ENCODE data around the gene UPK3B. TPM values are rescaled to one million over a fixed set of nuclear protein-coding genes. Genes with fewer than 3 reads are reported as not detected.
"Not testable (repeated sequence)": the region's sequence is repeated elsewhere in the genome, so short reads cannot be mapped to it uniquely, and the experiment has no call there.

Gene UPK3B
- total and polyA plus RNA-seq, 2 of the 13 experiments (the other 11 are each of a cell fraction or from before 2014, with no cell fraction given), result not detected

GRCh38 chr7:76507723-76508406, 2.5 kb upstream of the UPK3B start:
- ATAC-seq (no peak), DNase-seq (ENCODE audit: low spot score) (no peak), FAIRE-seq (no peak)
- no peaks in the 10 kb centered on the region for H3K9me3 ChIP-seq (ENCODE audit: low read length)
- H3K4me1 ChIP-seq (ENCODE audit: insufficient read depth, low read length), result peaks cover 12% of the 10 kb centered on the region
- ChIA-PET POLR2A (no interaction called here), CTCF (ENCODE audit: low intra/inter-chr PET ratio, low total read pairs) (no interaction called here)
- no TSS peak for BruUV-seq (replicated peaks)
- no peak overlapping the region for H2AFZ ChIP-seq (ENCODE audit: low read length)
- no peaks in the 10 kb centered on the region for H3K27me3 ChIP-seq (ENCODE audit: control insufficient read depth in 1 of 2, insufficient read depth in 2 of 2, low read length in 2 of 2)
- no peak overlapping the region for H3K4me3 ChIP-seq (replicated peaks in 1 of 3; ENCODE audit: insufficient read depth in 1 of 3, low read depth in 2 of 3, low read length in 3 of 3)
- 84% methylated on average over 11 of the region's 11 CpGs for WGBS (ENCODE audit: low lambda C conversion rate)
- no peaks in the 10 kb centered on the region for H4K20me1 ChIP-seq (ENCODE audit: insufficient read depth, low read length)
- in situ Hi-C loops (cut with HindIII; ENCODE audit: extremely low pct_ligation_motif_present, low pct_unique_long_range_greater_than_20kb), result no loop called here
- H3K27ac ChIP-seq (ENCODE audit: extremely low read length, insufficient read depth, low read length), result no peak overlapping the region
- peaks cover 0 to 3% of the 10 kb centered on the region in 2 experiments; a peak in 1 of 5 replicates for H3K36me3 ChIP-seq (replicated peaks in 1 of 2; ENCODE audit: control insufficient read depth in 1 of 2, insufficient read depth in 2 of 2, low read length in 2 of 2)
- TF ChIP-seq CEBPG (CRISPR knock-in tag; IDR thresholded peaks at IDR 0.05) (peak; percentile 38; the same call in 1 of the 2 replicates), ZNF326 (CRISPR knock-in tag; IDR thresholded peaks at IDR 0.05; ENCODE audit: borderline replicate concordance) (no peak), CEBPB (IDR thresholded peaks at IDR 0.05; ENCODE audit: borderline replicate concordance, low read depth, low read length) (peak; percentile 72), CHD2 (IDR thresholded peaks at IDR 0.05; ENCODE audit: low read depth, low read length) (no peak)
- no peak overlapping the region for H3K4me2 ChIP-seq (ENCODE audit: low read depth, low read length)
- H3K79me2 ChIP-seq (ENCODE audit: insufficient read depth, low read length), result no peaks in the 10 kb centered on the region
- intact Hi-C loops (cut with micrococcal nuclease; ENCODE audit: unreplicated experiment), result no loop called here
- no peak overlapping the region for H3K9ac ChIP-seq (ENCODE audit: insufficient read depth, low read depth, low read length)

DNA sequence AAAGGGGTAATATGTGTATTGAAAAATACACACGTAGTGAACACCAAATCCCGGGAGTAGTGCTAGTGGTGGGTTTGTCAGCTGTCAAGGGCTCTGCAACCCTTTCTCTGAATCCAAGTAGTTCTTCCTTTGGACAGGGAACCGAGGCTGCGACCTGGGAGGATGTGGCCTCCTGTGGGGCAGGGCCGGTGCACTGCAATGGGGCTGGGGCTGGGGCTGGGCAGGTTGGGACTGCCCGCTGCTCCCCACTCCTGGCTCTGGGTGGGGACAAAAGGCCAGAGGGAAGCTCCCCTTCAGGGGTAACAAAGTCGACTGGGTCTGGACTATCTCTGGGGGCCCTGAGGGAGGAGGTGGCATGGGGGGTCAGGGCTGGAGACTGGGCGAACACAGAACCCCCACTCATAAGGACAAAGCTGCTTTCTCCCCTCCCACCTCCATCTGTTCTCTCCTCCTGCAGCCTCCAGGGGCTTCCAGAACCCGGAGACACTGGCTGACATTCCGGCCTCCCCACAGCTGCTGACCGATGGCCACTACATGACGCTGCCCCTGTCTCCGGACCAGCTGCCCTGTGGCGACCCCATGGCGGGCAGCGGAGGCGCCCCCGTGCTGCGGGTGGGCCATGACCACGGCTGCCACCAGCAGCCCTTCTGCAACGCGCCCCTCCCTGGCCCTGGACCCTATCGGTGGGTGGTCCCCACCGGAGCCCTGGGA, 1.0 kb downstream of the UPK3B start:
- H4K20me1 ChIP-seq (ENCODE audit: insufficient read depth, low read length); POLR2A ChIA-PET; H3K4me3 ChIP-seq (replicated peaks in 1 of 3; ENCODE audit: insufficient read depth in 1 of 3, low read depth in 2 of 3, low read length in 3 of 3); H2AFZ ChIP-seq (ENCODE audit: low read length); intact Hi-C loops (cut with micrococcal nuclease; ENCODE audit: unreplicated experiment); H3K27me3 ChIP-seq (ENCODE audit: control insufficient read depth in 1 of 2, insufficient read depth in 2 of 2, low read length in 2 of 2); H3K9me3 ChIP-seq (ENCODE audit: low read length); BruUV-seq (replicated peaks); CTCF ChIA-PET (ENCODE audit: low intra/inter-chr PET ratio, low total read pairs); H3K79me2 ChIP-seq (ENCODE audit: insufficient read depth, low read length); H3K27ac ChIP-seq (ENCODE audit: extremely low read length, insufficient read depth, low read length); in situ Hi-C loops (cut with HindIII; ENCODE audit: extremely low pct_ligation_motif_present, low pct_unique_long_range_greater_than_20kb); H3K9ac ChIP-seq (ENCODE audit: insufficient read depth, low read depth, low read length); H3K36me3 ChIP-seq (replicated peaks in 1 of 2; ENCODE audit: control insufficient read depth in 1 of 2, insufficient read depth in 2 of 2, low read length in 2 of 2); FAIRE-seq; DNase-seq (ENCODE audit: low spot score): not testable (repeated sequence)
- TF ChIP-seq, protein P1, sequence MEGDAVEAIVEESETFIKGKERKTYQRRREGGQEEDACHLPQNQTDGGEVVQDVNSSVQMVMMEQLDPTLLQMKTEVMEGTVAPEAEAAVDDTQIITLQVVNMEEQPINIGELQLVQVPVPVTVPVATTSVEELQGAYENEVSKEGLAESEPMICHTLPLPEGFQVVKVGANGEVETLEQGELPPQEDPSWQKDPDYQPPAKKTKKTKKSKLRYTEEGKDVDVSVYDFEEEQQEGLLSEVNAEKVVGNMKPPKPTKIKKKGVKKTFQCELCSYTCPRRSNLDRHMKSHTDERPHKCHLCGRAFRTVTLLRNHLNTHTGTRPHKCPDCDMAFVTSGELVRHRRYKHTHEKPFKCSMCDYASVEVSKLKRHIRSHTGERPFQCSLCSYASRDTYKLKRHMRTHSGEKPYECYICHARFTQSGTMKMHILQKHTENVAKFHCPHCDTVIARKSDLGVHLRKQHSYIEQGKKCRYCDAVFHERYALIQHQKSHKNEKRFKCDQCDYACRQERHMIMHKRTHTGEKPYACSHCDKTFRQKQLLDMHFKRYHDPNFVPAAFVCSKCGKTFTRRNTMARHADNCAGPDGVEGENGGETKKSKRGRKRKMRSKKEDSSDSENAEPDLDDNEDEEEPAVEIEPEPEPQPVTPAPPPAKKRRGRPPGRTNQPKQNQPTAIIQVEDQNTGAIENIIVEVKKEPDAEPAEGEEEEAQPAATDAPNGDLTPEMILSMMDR (CRISPR knock-in tag; IDR thresholded peaks at IDR 0.05), result 0 out of 2 replicates have a peak, but pooled peaks have one; percentile 3
- peaks cover 35% of the 10 kb centered on the region for H3K4me1 ChIP-seq (ENCODE audit: insufficient read depth, low read length)
- 28% methylated on average over 8 of the region's 24 CpGs for WGBS (ENCODE audit: low lambda C conversion rate)
- ATAC-seq, result peak; percentile 3
- peak overlapping the region; percentile 39; the same call in 1 of the 2 replicates for H3K4me2 ChIP-seq (ENCODE audit: low read depth, low read length)

All from HepG2 (cell line).